Prostate gland (tissue), 2 donors: ENCODE results near the gene LAX1. TPM values are rescaled to one million over a fixed set of nuclear protein-coding genes. Genes with fewer than 3 reads are reported as not detected.

ENCODE experiments used
- DNase-seq: peaks from one replicate; pipeline ENCODE4 v3.0.0-alpha.2; 2019; ENCODE audit warnings: low spot score
- H3K27ac ChIP-seq, 2 donors: fragments of 200-600 bp; sonication (generic); 2 replicates each; pipeline ENCODE4 v1.5.1; 2017 to 2019
- H3K27me3 ChIP-seq: fragments of 200-600 bp; sonication (generic); replicated peaks from 2 replicates; pipeline ENCODE4 v1.5.1; 2019; ENCODE audit not compliant: insufficient read depth
- H3K36me3 ChIP-seq, 2 donors: fragments of 200-600 bp; sonication (generic); 1 replicate in 1 of 2; 2 replicates in 1 of 2; pipeline versions ENCODE4 v1.5.1 to v1.8.1; 2017 to 2019
- H3K4me1 ChIP-seq: fragments of 200-600 bp; sonication (generic); replicated peaks from 2 replicates; pipeline ENCODE4 v1.5.1; 2019
- H3K4me3 ChIP-seq, 2 donors: fragments of 200-600 bp; sonication (generic); 2 replicates each; pipeline ENCODE4 v1.5.1; 2017 to 2019
- H3K9me3 ChIP-seq: fragments of 200-600 bp; sonication (generic); 2 replicates; pipeline ENCODE4 v1.5.1; 2017
- POLR2A ChIP-seq: fragments of 450-650 bp; IDR thresholded peaks from one replicate; pipeline ENCODE4 v1.6.1; 2016; ENCODE audit warnings: antibody characterized with exemption, mild to moderate bottlenecking
- POLR2AphosphoS5 ChIP-seq: sonication (generic); formaldehyde crosslinking; IDR thresholded peaks from one replicate; pipeline ENCODE4 v1.6.1; 2017; ENCODE audit warnings: antibody characterized with exemption
- WGBS: methylation state at CpG from one replicate; pipeline ENCODE4 v1.1.5; 2018; 5-methylcytosine and 5-hydroxymethylcytosine counted together
- intact Hi-C: fragments of 100-400 bp; cut with DNase I; formaldehyde crosslinking; loops from one replicate; pipeline ENCODE4 v1.14.2; 2022
- total RNA-seq, 2 donors: library from RNA; depleted of rRNA; stranded (reverse); fragments of >200 nt; gene quantifications; one replicate each; pipeline ENCODE4 v1.1.0, GENCODE V29; 2016
- TF ChIP-seq, protein P1 (sequence below), 4 experiments: fragments of 200-600 bp in 2 of 4; fragments of 450-650 bp in 2 of 4; sonication (generic) in 2 of 4; IDR thresholded peaks; 1 replicate in 3 of 4; 2 replicates in 1 of 4; pipeline ENCODE4 v1.5.1; 2016 to 2019; ENCODE audit warnings: antibody characterized with exemption in 4 of 4, mild to moderate bottlenecking in 2 of 4, moderate library complexity in 2 of 4

Gene LAX1
- total RNA-seq, 2 donors from 2014 or later, result 0.05 to 0.40 TPM

DNA sequence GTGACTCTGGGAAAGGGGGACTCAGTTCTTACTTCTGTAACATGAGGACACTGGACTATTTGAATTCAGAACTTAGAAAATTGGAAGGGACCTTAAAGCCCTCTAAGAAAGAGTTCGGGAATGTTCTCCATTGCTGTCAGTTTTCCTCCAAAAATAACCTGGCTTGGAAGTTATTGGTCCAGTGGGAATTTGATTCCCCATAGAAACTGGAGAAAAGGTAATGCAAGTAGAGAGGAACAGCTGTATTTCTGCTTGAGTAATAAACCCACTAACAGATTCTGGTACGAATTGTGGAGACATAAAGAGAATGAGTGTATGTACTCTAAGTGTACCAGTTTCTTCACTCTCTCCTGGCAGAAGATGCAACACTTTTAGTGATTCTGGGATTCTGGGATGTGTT lies 32.2 kb downstream of the LAX1 start:
- no peak for DNase-seq
- no peak overlapping the region for H3K27ac ChIP-seq
- TF ChIP-seq POLR2AphosphoS5 (no peak), POLR2A (no peak)
- TF ChIP-seq, protein P1, sequence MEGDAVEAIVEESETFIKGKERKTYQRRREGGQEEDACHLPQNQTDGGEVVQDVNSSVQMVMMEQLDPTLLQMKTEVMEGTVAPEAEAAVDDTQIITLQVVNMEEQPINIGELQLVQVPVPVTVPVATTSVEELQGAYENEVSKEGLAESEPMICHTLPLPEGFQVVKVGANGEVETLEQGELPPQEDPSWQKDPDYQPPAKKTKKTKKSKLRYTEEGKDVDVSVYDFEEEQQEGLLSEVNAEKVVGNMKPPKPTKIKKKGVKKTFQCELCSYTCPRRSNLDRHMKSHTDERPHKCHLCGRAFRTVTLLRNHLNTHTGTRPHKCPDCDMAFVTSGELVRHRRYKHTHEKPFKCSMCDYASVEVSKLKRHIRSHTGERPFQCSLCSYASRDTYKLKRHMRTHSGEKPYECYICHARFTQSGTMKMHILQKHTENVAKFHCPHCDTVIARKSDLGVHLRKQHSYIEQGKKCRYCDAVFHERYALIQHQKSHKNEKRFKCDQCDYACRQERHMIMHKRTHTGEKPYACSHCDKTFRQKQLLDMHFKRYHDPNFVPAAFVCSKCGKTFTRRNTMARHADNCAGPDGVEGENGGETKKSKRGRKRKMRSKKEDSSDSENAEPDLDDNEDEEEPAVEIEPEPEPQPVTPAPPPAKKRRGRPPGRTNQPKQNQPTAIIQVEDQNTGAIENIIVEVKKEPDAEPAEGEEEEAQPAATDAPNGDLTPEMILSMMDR (IDR thresholded peaks at IDR 0.05), result no peak
- H3K36me3 ChIP-seq, result no peaks in the 10 kb centered on the region
- H3K4me1 ChIP-seq, result peaks cover 10% of the 10 kb centered on the region
- intact Hi-C loops, result no loop called here
- peak overlapping the region in 1 of 2 donors; percentile 83 for H3K4me3 ChIP-seq
- H3K9me3 ChIP-seq, result no peaks in the 10 kb centered on the region
- H3K27me3 ChIP-seq, result no peaks in the 10 kb centered on the region
- 63% methylated on average over 2 of the region's 2 CpGs for WGBS

DNA sequence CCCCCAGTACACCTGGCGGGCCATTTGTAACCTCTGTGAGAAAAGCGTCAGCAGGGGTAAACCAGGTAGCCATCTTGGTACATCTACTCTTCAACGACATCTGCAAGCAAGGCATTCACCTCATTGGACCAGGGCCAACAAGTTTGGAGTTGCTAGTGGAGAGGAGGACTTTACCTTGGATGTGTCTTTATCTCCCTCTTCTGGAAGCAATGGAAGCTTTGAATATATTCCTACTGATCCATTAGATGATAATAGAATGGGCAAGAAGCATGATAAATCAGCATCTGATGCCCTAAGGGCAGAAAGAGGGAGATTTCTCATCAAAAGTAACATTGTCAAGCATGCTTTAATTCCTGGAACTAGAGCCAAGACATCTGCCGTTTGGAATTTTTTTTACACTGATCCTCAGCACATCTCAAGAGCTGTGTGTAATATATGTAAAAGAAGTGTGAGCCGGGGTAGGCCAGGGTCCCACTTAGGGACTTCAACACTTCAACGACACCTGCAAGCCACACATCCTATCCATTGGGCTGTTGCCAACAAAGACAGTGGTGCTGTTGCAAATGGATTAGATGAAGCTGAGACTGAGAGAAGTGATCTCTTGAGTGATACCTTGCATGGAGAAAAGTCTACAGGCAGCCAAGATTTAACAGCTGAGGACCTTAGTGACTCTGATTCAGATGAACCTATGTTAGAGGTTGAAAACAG lies 33.1 kb downstream of the LAX1 start:
- Histone ChIP-seq H3K27ac (no peak overlapping the region), H3K9me3 (no peaks in the 10 kb centered on the region), H3K36me3 (no peaks in the 10 kb centered on the region), H3K4me3 (no peak overlapping the region), H3K4me1 (peaks cover 10% of the 10 kb centered on the region), H3K27me3 (no peaks in the 10 kb centered on the region)
- intact Hi-C loops, result no loop called here
- TF ChIP-seq, protein P1 (IDR thresholded peaks at IDR 0.05), result no peak
- no peak for TF ChIP-seq POLR2A
- TF ChIP-seq POLR2AphosphoS5, result no peak
- no peak for DNase-seq
- WGBS, result 64% methylated on average over 6 of the region's 6 CpGs

DNA sequence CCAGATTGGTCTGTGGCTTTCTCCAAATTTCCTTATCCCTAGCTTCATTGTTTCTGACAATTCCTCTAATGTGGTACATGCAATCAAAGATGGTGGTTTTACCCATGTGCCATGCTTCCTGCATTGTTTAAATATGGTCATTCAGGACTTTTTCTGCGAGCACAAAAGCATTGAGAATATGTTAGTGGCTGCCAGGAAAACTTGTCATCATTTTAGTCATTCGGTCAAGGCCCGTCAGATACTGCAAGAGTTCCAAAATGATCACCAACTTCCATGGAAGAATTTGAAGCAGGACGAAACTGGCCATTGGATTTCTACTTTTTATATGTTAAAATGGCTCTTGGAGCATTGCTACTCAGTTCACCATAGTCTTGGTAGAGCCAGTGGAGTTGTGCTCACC lies 34.2 kb downstream of the LAX1 start:
- TF ChIP-seq POLR2AphosphoS5, result no peak
- TF ChIP-seq POLR2A, result no peak
- TF ChIP-seq, protein P1 (IDR thresholded peaks at IDR 0.05), result no peak
- Histone ChIP-seq H3K27me3 (no peaks in the 10 kb centered on the region), H3K36me3 (no peaks in the 10 kb centered on the region), H3K27ac (no peak overlapping the region), H3K9me3 (no peaks in the 10 kb centered on the region), H3K4me3 (no peak overlapping the region), H3K4me1 (peaks cover 10% of the 10 kb centered on the region)
- DNase-seq, result no peak
- intact Hi-C loops, result no loop called here
- 89% methylated on average over 4 of the region's 4 CpGs for WGBS

DNA sequence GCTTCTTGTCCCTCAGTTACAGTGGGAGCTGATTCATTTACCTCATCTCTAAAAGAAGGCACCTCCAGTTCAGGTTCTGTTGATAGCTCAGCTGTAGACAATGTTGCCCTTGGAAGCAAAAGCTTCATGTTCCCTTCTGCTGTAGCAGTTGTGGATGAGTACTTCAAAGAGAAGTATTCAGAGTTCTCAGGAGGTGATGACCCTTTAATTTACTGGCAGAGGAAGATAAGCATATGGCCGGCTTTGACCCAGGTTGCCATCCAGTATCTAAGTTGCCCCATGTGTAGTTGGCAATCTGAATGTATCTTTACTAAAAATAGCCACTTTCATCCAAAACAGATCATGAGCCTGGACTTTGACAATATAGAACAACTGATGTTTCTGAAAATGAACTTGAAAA lies 35.0 kb downstream of the LAX1 start:
- Histone ChIP-seq H3K27ac (no peak overlapping the region), H3K9me3 (no peaks in the 10 kb centered on the region), H3K27me3 (no peaks in the 10 kb centered on the region), H3K4me1 (peaks cover 10% of the 10 kb centered on the region), H3K36me3 (no peaks in the 10 kb centered on the region), H3K4me3 (no peak overlapping the region)
- DNase-seq, result no peak
- intact Hi-C loops, result no loop called here
- WGBS, result 53% methylated on average over 1 of the region's 1 CpG
- TF ChIP-seq POLR2A, result no peak
- TF ChIP-seq, protein P1 (IDR thresholded peaks at IDR 0.05), result no peak
- no peak for TF ChIP-seq POLR2AphosphoS5

DNA sequence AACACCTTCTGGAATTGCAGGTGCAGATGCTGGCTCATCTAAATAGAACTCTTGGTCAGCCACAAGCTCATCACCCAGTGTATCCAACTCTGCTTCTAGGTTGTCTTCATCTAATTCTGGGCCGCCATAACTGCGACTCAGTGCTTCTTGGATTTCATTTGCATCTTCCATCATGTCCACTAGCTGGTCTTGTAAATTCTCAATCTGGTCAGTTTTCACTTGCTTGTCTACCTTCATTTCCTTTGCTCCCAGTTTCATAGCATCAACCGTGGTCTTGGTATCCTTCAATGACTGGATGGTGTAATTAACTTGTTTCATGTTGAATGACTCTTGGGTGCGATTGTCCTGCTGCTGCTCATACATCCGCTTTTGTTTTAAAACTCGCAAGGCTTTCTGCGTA lies 40.7 kb downstream of the LAX1 start:
- WGBS, result 99% methylated on average over 7 of the region's 7 CpGs
- Histone ChIP-seq H3K9me3 (no peaks in the 10 kb centered on the region), H3K4me3 (no peak overlapping the region), H3K27ac (no peak overlapping the region), H3K27me3 (no peaks in the 10 kb centered on the region), H3K36me3 (no peaks in the 10 kb centered on the region), H3K4me1 (peaks cover under 1% of the 10 kb centered on the region)
- intact Hi-C loops, result no loop called here
- DNase-seq, result no peak
- TF ChIP-seq POLR2AphosphoS5 (no peak), POLR2A (no peak)
- TF ChIP-seq, protein P1 (IDR thresholded peaks at IDR 0.05), result no peak
